ENCODE results near the gene TUBA4A.

DNA sequence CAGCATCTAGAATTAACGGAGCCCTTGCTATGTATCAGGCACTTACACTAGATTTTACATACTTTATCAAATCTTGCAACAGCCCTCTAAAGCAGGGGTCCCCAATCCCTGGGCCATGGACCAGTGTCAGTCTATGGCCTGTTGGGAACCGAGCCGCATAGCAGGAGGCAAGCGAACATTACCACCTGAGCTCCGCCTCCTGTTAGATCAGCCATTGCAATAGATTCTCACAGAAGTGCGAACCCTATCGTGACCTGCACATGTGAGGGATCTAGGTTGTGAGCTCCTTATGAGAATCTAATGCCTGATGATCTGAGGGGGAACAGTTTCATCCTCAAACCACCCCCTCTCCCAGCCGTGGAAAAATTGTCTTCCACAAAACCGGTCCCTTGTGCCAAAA is 38.9 kb upstream of the TUBA4A start:
- no peak for TF ChIP-seq CTCF (IDR thresholded peaks at IDR 0.05 in 4 of 5, conservative IDR thresholded peaks at IDR 0.05 in 1 of 5)
- no peak for TF ChIP-seq POLR2A (IDR thresholded peaks at IDR 0.05)

Measured in gastrocnemius medialis (tissue), 4 donors.